Measurements from ENCODE around the gene GNAI3. TPM values are rescaled to one million over a fixed set of nuclear protein-coding genes. Genes with fewer than 3 reads are reported as not detected.

Gene GNAI3
- total RNA-seq, 1 experiment from 2014 or later = 9.9 TPM

DNA sequence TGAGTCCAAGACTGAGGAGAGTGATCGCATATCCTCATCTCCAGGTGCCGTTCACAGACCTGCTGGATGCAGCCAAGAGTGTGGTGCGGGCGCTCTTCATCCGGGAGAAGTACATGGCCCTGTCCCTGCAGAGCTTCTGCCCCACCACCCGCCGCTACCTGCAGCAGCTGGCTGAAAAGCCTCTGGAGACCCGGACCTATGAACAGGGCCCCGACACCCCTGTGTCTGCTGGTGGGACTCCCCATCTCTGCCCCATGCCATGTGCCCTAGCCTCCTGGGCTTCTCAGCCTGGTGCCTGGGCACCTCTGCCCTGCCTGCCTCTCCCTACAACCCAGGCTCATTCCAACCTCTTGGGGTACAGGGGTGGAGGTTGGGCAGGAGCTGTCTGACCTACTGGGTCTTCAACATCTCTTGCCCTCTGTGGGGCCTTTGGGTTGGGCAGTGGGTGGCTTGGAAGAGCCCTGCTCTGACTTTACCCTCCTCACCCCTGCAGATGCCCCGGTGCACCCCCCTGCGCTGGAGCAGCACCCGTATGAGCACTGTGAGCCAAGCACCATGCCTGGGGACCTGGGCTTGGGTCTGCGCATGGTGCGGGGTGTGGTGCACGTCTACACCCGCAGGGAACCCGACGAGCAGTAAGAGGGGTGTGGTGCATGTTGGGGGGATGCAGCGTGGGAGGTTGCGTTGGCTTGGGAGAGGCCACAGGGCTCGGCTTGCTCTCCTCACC lies 78.4 kb downstream of the GNAI3 start:
- Histone ChIP-seq H3K23ac (ENCODE audit: insufficient read length, low read depth, low read length) (no peak overlapping the region), H2BK120ac (ENCODE audit: low read depth, low read length, poor library complexity, severe bottlenecking) (no peak overlapping the region), H3K4me2 (ENCODE audit: insufficient read depth, insufficient read length, low read length) (no peak overlapping the region), H3K27ac (ENCODE audit: insufficient read length, low read depth, low read length) (no peak overlapping the region), H4K8ac (replicated peaks; ENCODE audit: insufficient read length, low read depth, low read length) (no peak overlapping the region), H3K9me3 (ENCODE audit: control insufficient read depth, low read depth, low read length) (no peaks in the 10 kb centered on the region), H3K9ac (ENCODE audit: extremely low read depth, insufficient read length, low read length) (no peak overlapping the region), H2BK12ac (ENCODE audit: insufficient read length, low read depth, low read length) (no peak overlapping the region), H3K23me2 (ENCODE audit: insufficient read length, low read depth, low read length, poor library complexity, severe bottlenecking) (no peaks in the 10 kb centered on the region), H2BK5ac (ENCODE audit: insufficient read length, low read length) (no peak overlapping the region), H2AK5ac (ENCODE audit: insufficient read length, low read length) (no peak overlapping the region), H3K56ac (ENCODE audit: insufficient read length, low read depth, low read length) (no peak overlapping the region), H3K27me3 (ENCODE audit: insufficient read depth, low read length) (no peaks in the 10 kb centered on the region), H3K79me1 (ENCODE audit: insufficient read depth, low read depth, low read length, poor library complexity, severe bottlenecking) (no peaks in the 10 kb centered on the region), H2BK20ac (ENCODE audit: low read depth, low read length, poor library complexity, severe bottlenecking) (no peak overlapping the region), H3K4ac (ENCODE audit: low read depth, low read length) (no peak overlapping the region), H2BK15ac (ENCODE audit: low read depth, low read length) (no peak overlapping the region), H4K5ac (ENCODE audit: insufficient read length, low read depth, low read length) (no peak overlapping the region), H3K14ac (ENCODE audit: insufficient read depth, low read length) (no peak overlapping the region), H4K20me1 (ENCODE audit: control insufficient read depth, insufficient read depth, insufficient read length) (no peaks in the 10 kb centered on the region), H4K91ac (ENCODE audit: insufficient read length, low read depth, low read length) (no peak overlapping the region), H3T11ph (ENCODE audit: low read length) (no peak overlapping the region), H3K18ac (ENCODE audit: insufficient read length, low read depth, low read length) (no peak overlapping the region), H3K4me1 (ENCODE audit: insufficient read depth, low read length) (no peaks in the 10 kb centered on the region), H3K79me2 (ENCODE audit: insufficient read depth, low read length) (peaks cover under 1% of the 10 kb centered on the region; the same call in 1 of the 2 replicates), H2AFZ (ENCODE audit: low read length) (no peak overlapping the region)
- no CpG with 5 or more reads among the region's 21 CpGs for WGBS (ENCODE audit: extremely low coverage, insufficient read length, low lambda C conversion rate)
- Mint-ChIP-seq H3K4me3 (no peak overlapping the region), H3K4me1 (peaks cover 9 to 29% of the 10 kb centered on the region in 2 experiments), H3K9me3 (no peaks in the 10 kb centered on the region), H3K27me3 (ENCODE audit: low read depth) (no peaks in the 10 kb centered on the region; the same call in 1 of the 2 replicates), H3K36me3 (ENCODE audit: insufficient read depth in 1 of 3, low read depth in 3 of 3) (peaks cover 25 to 46% (median 41%) of the 10 kb centered on the region in 3 experiments; a peak in 6 of 7 replicates), H3K27ac (no peak overlapping the region)
- TF ChIP-seq, protein P1, sequence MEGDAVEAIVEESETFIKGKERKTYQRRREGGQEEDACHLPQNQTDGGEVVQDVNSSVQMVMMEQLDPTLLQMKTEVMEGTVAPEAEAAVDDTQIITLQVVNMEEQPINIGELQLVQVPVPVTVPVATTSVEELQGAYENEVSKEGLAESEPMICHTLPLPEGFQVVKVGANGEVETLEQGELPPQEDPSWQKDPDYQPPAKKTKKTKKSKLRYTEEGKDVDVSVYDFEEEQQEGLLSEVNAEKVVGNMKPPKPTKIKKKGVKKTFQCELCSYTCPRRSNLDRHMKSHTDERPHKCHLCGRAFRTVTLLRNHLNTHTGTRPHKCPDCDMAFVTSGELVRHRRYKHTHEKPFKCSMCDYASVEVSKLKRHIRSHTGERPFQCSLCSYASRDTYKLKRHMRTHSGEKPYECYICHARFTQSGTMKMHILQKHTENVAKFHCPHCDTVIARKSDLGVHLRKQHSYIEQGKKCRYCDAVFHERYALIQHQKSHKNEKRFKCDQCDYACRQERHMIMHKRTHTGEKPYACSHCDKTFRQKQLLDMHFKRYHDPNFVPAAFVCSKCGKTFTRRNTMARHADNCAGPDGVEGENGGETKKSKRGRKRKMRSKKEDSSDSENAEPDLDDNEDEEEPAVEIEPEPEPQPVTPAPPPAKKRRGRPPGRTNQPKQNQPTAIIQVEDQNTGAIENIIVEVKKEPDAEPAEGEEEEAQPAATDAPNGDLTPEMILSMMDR (conservative IDR thresholded peaks at IDR 0.05) = no peak
- no peak for DNase-seq

All from H9 (cell line).